Gastroesophageal sphincter (tissue), 4 donors: Measurements from ENCODE around the gene CEBPE. TPM values are rescaled to one million over a fixed set of nuclear protein-coding genes. Genes with fewer than 3 reads are reported as not detected.

Source experiments
- ATAC-seq: fragments of 150-250 bp; one replicate; pipeline ENCODE4 v1.9.1; 2016; ENCODE audit warnings: mild to moderate bottlenecking, moderate library complexity
- H3K27ac ChIP-seq, 4 donors: fragments of 200-600 bp; sonication (generic) in 3 of 4; 1 replicate in 3 of 4; 2 replicates in 1 of 4; pipeline ENCODE4 v1.5.1; 2016 to 2019
- H3K27me3 ChIP-seq: fragments of 200-600 bp; sonication (generic); one replicate; pipeline ENCODE4 v1.5.1; 2019
- H3K36me3 ChIP-seq, 2 donors: fragments of 200-600 bp; sonication (generic); one replicate each; pipeline ENCODE4 v1.5.1; 2019; ENCODE audit warnings: control low read depth in 1 of 2
- H3K4me1 ChIP-seq, 3 donors: fragments of 200-600 bp; sonication (generic); 1 replicate in 2 of 3; 2 replicates in 1 of 3; pipeline ENCODE4 v1.5.1; 2016 to 2019; ENCODE audit warnings: control low read depth in 2 of 3
- H3K4me3 ChIP-seq, 2 donors: fragments of 200-600 bp; sonication (generic); one replicate each; pipeline ENCODE4 v1.5.1; 2019; ENCODE audit warnings: mild to moderate bottlenecking in 1 of 2, moderate library complexity in 1 of 2
- H3K9me3 ChIP-seq, 3 donors: fragments of 200-600 bp; sonication (generic); one replicate each; pipeline ENCODE4 v1.5.1; 2017 to 2019; ENCODE audit warnings: control low read depth in 2 of 3
- CTCF ChIP-seq, 4 experiments: fragments of 200-600 bp in 2 of 4; fragments of 450-650 bp in 2 of 4; sonication (generic) in 1 of 4; IDR thresholded peaks; one replicate each; pipeline ENCODE4 v1.5.1; 2017 to 2019; ENCODE audit warnings: antibody characterized with exemption in 4 of 4, mild to moderate bottlenecking in 2 of 4, moderate library complexity in 2 of 4
- EP300 ChIP-seq: sonication (generic); formaldehyde crosslinking; IDR thresholded peaks from one replicate; pipeline ENCODE4 v1.6.1; 2017; ENCODE audit warnings: antibody characterized with exemption, mild to moderate bottlenecking
- POLR2A ChIP-seq, 2 donors: fragments of 450-650 bp; IDR thresholded peaks; one replicate each; pipeline ENCODE4 v1.6.1; 2017; ENCODE audit warnings: antibody characterized with exemption in 2 of 2, mild to moderate bottlenecking in 2 of 2, moderate library complexity in 1 of 2
- POLR2AphosphoS5 ChIP-seq: sonication (generic); formaldehyde crosslinking; IDR thresholded peaks from one replicate; pipeline ENCODE4 v1.6.1; 2017; ENCODE audit warnings: antibody characterized with exemption
- WGBS, 2 donors: methylation state at CpG; one replicate each; pipeline ENCODE4 v1.1.5; 2018; ENCODE audit warnings: low coverage in 1 of 2; 5-methylcytosine and 5-hydroxymethylcytosine counted together
- total RNA-seq, 4 donors: library from RNA; depleted of rRNA; stranded (reverse); fragments of >200 nt; gene quantifications; one replicate each; pipeline ENCODE4 v1.1.0, GENCODE V29; 2016

The CEBPE gene
- total RNA-seq, 4 donors from 2014 or later, result not detected

DNA sequence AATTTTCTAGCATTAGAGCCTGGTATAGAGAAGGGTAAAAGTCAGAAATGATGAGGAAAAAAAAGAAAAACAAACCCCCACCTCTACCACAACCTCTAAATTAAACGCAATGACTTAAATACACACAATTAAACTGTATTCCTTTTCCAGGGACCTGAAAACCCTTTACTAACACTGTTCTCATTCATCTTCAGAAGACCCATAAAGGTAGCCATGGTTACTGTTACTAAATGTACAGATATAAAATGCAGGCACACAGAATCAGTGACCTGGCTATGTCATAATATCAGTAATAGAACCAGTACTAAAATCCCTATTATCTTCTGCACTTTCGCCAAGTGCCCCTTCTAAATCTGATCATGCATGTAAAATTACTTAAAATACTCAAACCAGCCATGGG, 25.5 kb downstream of the CEBPE start:
- no peak for ATAC-seq
- TF ChIP-seq CTCF (IDR thresholded peaks at IDR 0.05) (no peak), EP300 (no peak), POLR2AphosphoS5 (no peak), POLR2A (IDR thresholded peaks at IDR 0.05) (no peak)
- peaks cover 10 to 57% of the 10 kb centered on the region in 2 donors for H3K36me3 ChIP-seq
- peak overlapping the region; percentile 76 to 81 for H3K4me3 ChIP-seq
- peak overlapping the region in 1 of 4 donors; percentile 99 for H3K27ac ChIP-seq
- no peaks in the 10 kb centered on the region for H3K27me3 ChIP-seq
- H3K4me1 ChIP-seq, result peaks cover 0 to 50% (median 14%) of the 10 kb centered on the region in 3 donors
- WGBS, 2 donors, result 61 to 78% methylated on average over 2 of the region's 2 CpGs
- no peaks in the 10 kb centered on the region for H3K9me3 ChIP-seq

- Histone ChIP-seq H3K9me3 (no peaks in the 10 kb centered on the region), H3K4me3 (no peak overlapping the region), H3K4me1 (peaks cover 0 to 50% (median 14%) of the 10 kb centered on the region in 3 donors), H3K36me3 (peaks cover 10 to 57% of the 10 kb centered on the region in 2 donors), H3K27me3 (no peaks in the 10 kb centered on the region), H3K27ac (no peak overlapping the region)
- WGBS, 2 donors, result 36 to 38% methylated on average over 2 of the region's 2 CpGs
- ATAC-seq, result no peak
- TF ChIP-seq POLR2AphosphoS5 (no peak), POLR2A (IDR thresholded peaks at IDR 0.05) (no peak), EP300 (no peak), CTCF (IDR thresholded peaks at IDR 0.05) (no peak)
These were observed 26.0 kb downstream of the CEBPE start for GRCh38 chr14:23093104-23093503.

DNA sequence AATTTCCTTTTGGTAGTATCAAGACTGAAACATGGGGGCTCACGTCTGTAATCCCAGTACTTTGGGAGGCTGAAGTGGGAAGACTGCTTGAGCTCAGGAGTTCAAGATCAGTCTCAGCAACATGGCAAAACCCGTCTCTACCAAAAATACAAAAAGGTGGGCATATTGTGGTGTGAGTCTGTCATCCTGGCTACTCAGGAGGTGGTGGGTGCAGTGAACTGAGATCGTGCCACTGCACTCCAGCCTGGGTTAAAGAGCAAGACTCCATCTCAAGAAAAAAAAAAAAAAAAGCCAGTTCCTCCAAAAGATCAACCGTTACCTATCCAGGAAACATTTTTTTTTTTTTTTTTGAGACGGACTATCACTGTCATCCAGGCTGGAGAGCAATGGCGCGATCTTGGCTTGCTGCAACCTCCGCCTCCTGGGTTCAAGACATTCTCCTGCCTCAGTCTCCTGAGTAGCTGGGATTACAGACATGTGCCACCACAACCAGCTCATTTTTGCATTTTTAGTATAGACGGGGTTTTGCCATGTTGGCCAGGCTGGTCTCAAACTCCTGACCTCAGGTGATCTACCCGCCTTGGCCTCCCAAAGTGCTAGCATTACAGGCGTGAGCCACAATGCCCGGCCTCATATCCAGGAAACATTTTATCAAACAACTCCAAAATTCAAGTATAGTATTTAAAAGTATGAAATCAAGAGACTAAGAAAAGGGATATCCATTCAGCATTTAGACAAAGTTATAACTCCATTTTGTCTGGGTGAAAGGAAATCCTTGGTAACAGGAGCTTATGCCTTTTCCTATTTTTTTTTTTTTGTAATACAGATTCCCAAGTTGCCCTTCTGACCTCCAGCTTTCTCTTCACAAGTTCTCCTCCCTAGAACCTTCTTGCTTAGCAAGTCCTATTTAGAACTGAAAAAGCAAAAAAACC, 27.5 kb downstream of the CEBPE start:
- no peak for ATAC-seq
- 79 to 87% methylated on average over 8 to 12 of the region's 12 CpGs for WGBS, 2 donors
- Histone ChIP-seq H3K9me3 (no peaks in the 10 kb centered on the region), H3K4me1 (peaks cover 0 to 43% (median 11%) of the 10 kb centered on the region in 3 donors), H3K27me3 (no peaks in the 10 kb centered on the region), H3K27ac (no peak overlapping the region), H3K36me3 (peaks cover 14 to 65% of the 10 kb centered on the region in 2 donors), H3K4me3 (no peak overlapping the region)
- TF ChIP-seq EP300, result no peak
- TF ChIP-seq POLR2AphosphoS5, result no peak
- TF ChIP-seq POLR2A (IDR thresholded peaks at IDR 0.05), result no peak
- no peak for TF ChIP-seq CTCF (IDR thresholded peaks at IDR 0.05)

GRCh38 chr14:23090254-23090636, 28.8 kb downstream of the CEBPE start:
- H3K27ac ChIP-seq, result no peak overlapping the region
- no peak for ATAC-seq
- no peak overlapping the region for H3K4me3 ChIP-seq
- peaks cover 14 to 78% of the 10 kb centered on the region in 2 donors for H3K36me3 ChIP-seq
- WGBS, 2 donors, result 43 to 61% methylated on average over 4 of the region's 4 CpGs
- H3K27me3 ChIP-seq, result no peaks in the 10 kb centered on the region
- TF ChIP-seq POLR2A (IDR thresholded peaks at IDR 0.05), result no peak
- no peak for TF ChIP-seq CTCF (IDR thresholded peaks at IDR 0.05)
- TF ChIP-seq POLR2AphosphoS5, result no peak
- TF ChIP-seq EP300, result no peak
- H3K4me1 ChIP-seq, result peaks cover 0 to 41% (median 9%) of the 10 kb centered on the region in 3 donors
- no peaks in the 10 kb centered on the region for H3K9me3 ChIP-seq
